Astrocyte (in vitro differentiated cells and primary cell): ENCODE results near the gene HDAC11. TPM values are rescaled to one million over a fixed set of nuclear protein-coding genes. Genes with fewer than 3 reads are reported as not detected.
A peak's percentile ranks its signal among the peaks of the same experiment; 100 is the strongest.

Experiments used
- DNase-seq: peaks from one replicate; pipeline ENCODE4 v3.0.0-alpha.2; 2010; ENCODE audit warnings: low read depth
- FAIRE-seq: peaks from 2 replicates; lab custom pipeline; 2011; peaks lifted over from hg19 to GRCh38; lab: Jason Lieb, UNC
- H2AFZ ChIP-seq: 2 replicates; pipeline ENCODE4 v1.6.0; 2012; ENCODE audit warnings: low read depth, low read length, inconsistent platforms
- H3K27ac ChIP-seq: 2 replicates; pipeline ENCODE4 v1.5.1; 2011; ENCODE audit warnings: low read depth, low read length, inconsistent platforms
- H3K27me3 ChIP-seq: 2 replicates; pipeline ENCODE4 v1.6.0; 2011; ENCODE audit warnings: low read length, inconsistent platforms; ENCODE audit not compliant: insufficient read depth
- H3K36me3 ChIP-seq: 2 replicates; pipeline ENCODE4 v1.5.1; 2011; ENCODE audit warnings: low read length, inconsistent platforms; ENCODE audit not compliant: insufficient read depth
- H3K4me1 ChIP-seq: 2 replicates; pipeline ENCODE4 v1.5.1; 2011; ENCODE audit warnings: low read length, inconsistent platforms; ENCODE audit not compliant: insufficient read depth
- H3K4me2 ChIP-seq: 2 replicates; pipeline ENCODE4 v1.6.0; 2012; ENCODE audit warnings: low read length, inconsistent platforms
- H3K4me3 ChIP-seq: 2 replicates; pipeline ENCODE4 v1.5.1; 2011; ENCODE audit warnings: low read depth, mild to moderate bottlenecking, low read length, inconsistent platforms; ENCODE audit not compliant: insufficient read depth
- H3K79me2 ChIP-seq: 2 replicates; pipeline ENCODE4 v1.6.0; 2012; ENCODE audit warnings: mild to moderate bottlenecking, low read length, inconsistent platforms; ENCODE audit not compliant: insufficient read depth
- H3K9ac ChIP-seq: 2 replicates; pipeline ENCODE4 v1.6.0; 2012; ENCODE audit warnings: mild to moderate bottlenecking, low read length, inconsistent platforms
- H3K9me3 ChIP-seq: 2 replicates; pipeline ENCODE4 v1.5.1; 2012; ENCODE audit warnings: low read depth, mild to moderate bottlenecking, low read length, inconsistent platforms; ENCODE audit not compliant: insufficient read depth
- H4K20me1 ChIP-seq: 2 replicates; pipeline ENCODE4 v1.6.0; 2012; ENCODE audit warnings: low read length, inconsistent platforms; ENCODE audit not compliant: insufficient read depth
- H3K27ac Mint-ChIP-seq: one replicate; pipeline ENCODE4 v1.8.0; 2021; ENCODE audit warnings: mild to moderate bottlenecking, mixed read lengths; ENCODE audit not compliant: unreplicated experiment
- H3K27me3 Mint-ChIP-seq: one replicate; pipeline ENCODE4 v1.8.0; 2021; ENCODE audit warnings: low read depth, mixed read lengths; ENCODE audit not compliant: unreplicated experiment
- H3K36me3 Mint-ChIP-seq: one replicate; pipeline ENCODE4 v1.8.0; 2021; ENCODE audit warnings: low read depth, mixed read lengths; ENCODE audit not compliant: unreplicated experiment
- H3K4me1 Mint-ChIP-seq: one replicate; pipeline ENCODE4 v1.8.0; 2021; ENCODE audit warnings: low read depth, mixed read lengths; ENCODE audit not compliant: unreplicated experiment
- H3K4me3 Mint-ChIP-seq: one replicate; pipeline ENCODE4 v1.8.0; 2021; ENCODE audit warnings: mild to moderate bottlenecking, moderate library complexity, mixed read lengths; ENCODE audit not compliant: unreplicated experiment
- H3K9me3 Mint-ChIP-seq: one replicate; pipeline ENCODE4 v1.8.0; 2021; ENCODE audit warnings: mild to moderate bottlenecking, mixed read lengths; ENCODE audit not compliant: unreplicated experiment
- CTCF ChIP-seq: IDR thresholded peaks from 2 replicates; pipeline ENCODE4 v1.5.1; 2011; ENCODE audit warnings: low read depth, mild to moderate bottlenecking, inconsistent platforms, low read length, moderate library complexity; ENCODE audit not compliant: insufficient read depth
- EZH2 ChIP-seq: IDR thresholded peaks from 2 replicates; pipeline ENCODE4 v1.6.1; 2012; ENCODE audit warnings: mild to moderate bottlenecking, low read length, inconsistent platforms; ENCODE audit not compliant: insufficient read depth
- total RNA-seq: library from RNA; stranded (reverse); gene quantifications from 2 replicates; pipeline ENCODE4 v1.2.1, GENCODE V29; 2021

The HDAC11 gene
- total RNA-seq, 1 donor from 2014 or later: 8.6 TPM

GRCh38 chr3:13479332-13479581 is 849 bp upstream of the HDAC11 start:
- TF ChIP-seq EZH2 (no peak), CTCF (no peak)
- Mint-ChIP-seq H3K27me3 (peaks cover 16% of the 10 kb centered on the region), H3K36me3 (peaks cover 4% of the 10 kb centered on the region), H3K9me3 (no peaks in the 10 kb centered on the region), H3K27ac (peak overlapping the region; percentile 53), H3K4me3 (peak overlapping the region; percentile 89), H3K4me1 (peaks cover 9% of the 10 kb centered on the region)
- Histone ChIP-seq H3K4me1 (peaks cover 12% of the 10 kb centered on the region), H2AFZ (peak overlapping the region; percentile 96), H3K4me2 (peak overlapping the region; percentile 98), H3K27me3 (no peaks in the 10 kb centered on the region), H3K4me3 (peak overlapping the region; percentile 84), H3K9ac (peak overlapping the region; percentile 89), H4K20me1 (no peaks in the 10 kb centered on the region), H3K27ac (no peak overlapping the region), H3K36me3 (no peaks in the 10 kb centered on the region), H3K9me3 (no peaks in the 10 kb centered on the region), H3K79me2 (no peaks in the 10 kb centered on the region)
- no peak for FAIRE-seq
- peak; percentile 10 for DNase-seq

GRCh38 chr3:13480340-13481318 is 523 bp downstream of the HDAC11 start:
- Mint-ChIP-seq H3K36me3 (peaks cover 4% of the 10 kb centered on the region), H3K4me1 (peaks cover 17% of the 10 kb centered on the region), H3K27me3 (peaks cover 8% of the 10 kb centered on the region), H3K9me3 (no peaks in the 10 kb centered on the region), H3K27ac (peak overlapping the region; percentile 78), H3K4me3 (peak overlapping the region; percentile 85)
- H3K9ac ChIP-seq: peak overlapping the region; percentile 89
- H3K4me1 ChIP-seq: peaks cover 20% of the 10 kb centered on the region
- peak overlapping the region; percentile 75 for H2AFZ ChIP-seq
- DNase-seq: peak; percentile 7
- peak overlapping the region; percentile 98 for H3K4me2 ChIP-seq
- no peaks in the 10 kb centered on the region for H3K79me2 ChIP-seq
- peak overlapping the region; percentile 62 for H3K4me3 ChIP-seq
- H3K27me3 ChIP-seq: no peaks in the 10 kb centered on the region
- peak overlapping the region; percentile 47 for H3K27ac ChIP-seq
- FAIRE-seq: no peak
- TF ChIP-seq CTCF (no peak), EZH2 (no peak)
- no peaks in the 10 kb centered on the region for H4K20me1 ChIP-seq
- no peaks in the 10 kb centered on the region for H3K36me3 ChIP-seq
- H3K9me3 ChIP-seq: no peaks in the 10 kb centered on the region

GRCh38 chr3:13482106-13482690 is 2.1 kb downstream of the HDAC11 start:
- FAIRE-seq (no peak), DNase-seq (no peak)
- Histone ChIP-seq H3K79me2 (no peaks in the 10 kb centered on the region), H4K20me1 (no peaks in the 10 kb centered on the region), H3K27ac (no peak overlapping the region), H3K9ac (no peak overlapping the region), H3K4me3 (no peak overlapping the region), H2AFZ (no peak overlapping the region), H3K4me2 (no peak overlapping the region), H3K9me3 (no peaks in the 10 kb centered on the region), H3K27me3 (no peaks in the 10 kb centered on the region), H3K4me1 (peaks cover 20% of the 10 kb centered on the region), H3K36me3 (no peaks in the 10 kb centered on the region)
- Mint-ChIP-seq H3K4me1 (peaks cover 19% of the 10 kb centered on the region), H3K27me3 (peaks cover 7% of the 10 kb centered on the region), H3K36me3 (peaks cover 5% of the 10 kb centered on the region), H3K4me3 (no peak overlapping the region), H3K9me3 (no peaks in the 10 kb centered on the region), H3K27ac (no peak overlapping the region)
- no peak for TF ChIP-seq EZH2
- TF ChIP-seq CTCF: no peak
